GM19455 (cell line): Measurements from ENCODE around the gene ABCC4.
"Not testable (repeated sequence)": the region's sequence is repeated elsewhere in the genome, so short reads cannot be mapped to it uniquely, and the experiment has no call there.

ENCODE experiments used
- ATAC-seq: cut with Tn5 transposase; IDR thresholded peaks from one replicate; pipeline ENCODE4 v1.9.1; 2021; ENCODE audit not compliant: unreplicated experiment

Gene ABCC4

GRCh38 chr13:95300625-95301182, 547 bp downstream of the ABCC4 start:
- ATAC-seq: peak; percentile 49

DNA sequence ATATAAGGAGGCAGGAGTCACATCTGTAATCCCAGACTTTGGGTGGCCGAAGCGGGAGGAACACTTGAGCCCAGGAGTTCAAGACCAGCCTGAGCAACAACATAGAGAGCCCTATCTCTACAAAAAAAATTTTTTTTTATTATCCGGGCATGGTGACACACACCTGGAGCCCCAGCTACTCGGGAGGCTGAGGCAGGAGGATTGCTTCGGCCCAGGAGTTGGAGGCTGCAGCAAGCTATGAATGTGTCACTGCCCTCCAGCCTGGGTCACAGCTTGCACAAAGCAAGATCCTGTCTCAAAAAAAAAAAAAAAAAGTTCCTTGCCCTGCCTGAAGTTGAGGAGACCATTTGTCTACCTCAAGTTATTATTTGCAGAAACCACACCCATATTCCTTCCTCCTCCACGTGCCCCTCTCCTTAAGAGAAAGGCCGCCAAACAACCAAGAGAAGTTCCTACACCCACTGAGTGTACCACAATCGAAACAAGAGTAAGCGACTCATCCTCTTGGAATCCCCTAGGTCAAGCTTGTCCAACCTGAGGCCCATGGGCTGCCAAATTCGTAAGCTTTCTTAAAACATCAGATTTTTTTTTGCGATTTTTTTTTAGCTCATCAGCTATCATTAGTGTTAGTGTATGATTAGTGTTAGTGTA, 2.2 kb downstream of the ABCC4 start:
- ATAC-seq: no peak

- no peak for ATAC-seq
These were observed 2.9 kb downstream of the ABCC4 start for GRCh38 chr13:95298169-95298965.

GRCh38 chr13:95296326-95296925, 4.8 kb downstream of the ABCC4 start:
- no peak for ATAC-seq

DNA sequence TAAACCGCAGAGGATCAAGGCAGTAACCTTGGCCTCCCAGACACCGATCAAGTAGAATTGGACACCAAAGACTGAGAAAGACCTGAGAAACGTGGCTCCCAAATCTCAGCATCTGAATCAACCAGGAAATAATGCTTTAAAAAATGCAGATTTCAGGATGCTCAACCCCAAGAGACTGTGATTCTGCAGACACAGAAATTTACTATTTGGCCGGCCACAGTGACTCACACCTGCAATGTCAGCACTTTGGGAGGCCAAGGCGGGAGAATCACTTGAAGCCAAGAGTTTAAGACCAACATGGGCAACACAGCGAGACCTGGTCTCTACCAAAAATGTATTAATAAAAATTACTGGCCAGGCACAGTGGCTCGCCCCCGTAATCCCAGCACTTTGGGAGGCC, 6.2 kb downstream of the ABCC4 start:
- ATAC-seq: no peak

DNA sequence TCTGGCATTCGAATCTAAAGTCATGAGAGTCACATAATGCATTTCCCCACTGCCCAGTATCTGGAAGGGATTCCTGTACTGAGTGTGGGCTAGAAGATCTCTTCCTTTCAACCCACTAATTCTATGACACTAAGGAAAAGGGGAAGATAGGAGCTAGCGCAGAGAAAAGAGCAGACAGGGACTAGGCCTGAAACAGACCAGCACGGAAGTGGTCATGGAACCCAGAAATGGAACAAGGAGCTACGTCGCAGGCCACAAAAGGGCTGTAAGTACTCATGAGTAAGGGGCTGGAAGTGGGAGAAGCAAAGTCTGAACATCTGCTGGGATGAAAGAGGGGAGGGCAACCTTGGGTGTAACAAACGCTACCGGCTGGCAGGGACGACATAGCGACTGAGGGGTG, 8.6 kb downstream of the ABCC4 start:
- no peak for ATAC-seq

- not testable (repeated sequence) for ATAC-seq
These were observed 11.3 kb downstream of the ABCC4 start for GRCh38 chr13:95289901-95290300.

DNA sequence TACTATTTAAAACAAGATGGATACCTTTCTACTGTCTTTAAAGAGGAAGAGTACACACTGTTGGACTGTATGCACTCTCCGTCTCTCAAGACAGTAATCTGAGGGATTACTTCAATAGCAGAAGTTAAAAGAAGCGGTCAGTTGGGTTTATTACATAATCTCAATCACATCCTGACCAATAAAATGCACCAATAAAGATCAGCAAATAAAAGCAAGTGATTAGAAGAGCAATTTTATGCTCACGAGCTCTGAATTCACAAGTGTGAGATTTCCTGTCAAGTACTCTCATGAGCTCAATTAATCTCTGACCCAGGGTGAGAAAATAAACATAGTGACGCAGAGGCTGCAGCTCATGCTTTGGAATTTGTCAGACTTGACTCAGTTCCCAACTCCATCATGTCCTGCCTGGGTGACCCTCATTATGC, 12.2 kb downstream of the ABCC4 start:
- ATAC-seq: no peak

DNA sequence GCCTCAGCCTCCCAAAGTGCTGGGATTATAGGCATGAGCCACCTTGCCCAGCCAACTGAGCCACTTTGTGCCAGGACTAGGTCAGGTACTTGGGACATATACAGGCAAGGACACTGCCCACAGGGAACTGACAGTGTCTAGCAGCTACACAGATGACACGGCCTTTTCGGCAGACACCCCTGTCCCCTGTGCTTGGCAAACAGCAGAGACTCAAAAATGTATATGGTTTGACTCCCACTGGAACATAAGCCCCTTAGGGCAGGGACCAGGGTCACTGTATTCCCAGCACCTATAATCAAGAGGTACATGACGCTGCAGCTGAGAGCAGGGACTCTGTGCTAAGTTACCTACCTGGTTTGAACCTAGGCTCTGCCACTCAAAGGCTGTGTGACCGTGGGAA, 16.8 kb downstream of the ABCC4 start:
- ATAC-seq: no peak

- no peak for ATAC-seq
These were observed 22.2 kb downstream of the ABCC4 start for GRCh38 chr13:95279016-95279415.

GRCh38 chr13:95276037-95276505, 25.2 kb downstream of the ABCC4 start:
- ATAC-seq: no peak

GRCh38 chr13:95275322-95276036, 25.8 kb downstream of the ABCC4 start:
- ATAC-seq: no peak

DNA sequence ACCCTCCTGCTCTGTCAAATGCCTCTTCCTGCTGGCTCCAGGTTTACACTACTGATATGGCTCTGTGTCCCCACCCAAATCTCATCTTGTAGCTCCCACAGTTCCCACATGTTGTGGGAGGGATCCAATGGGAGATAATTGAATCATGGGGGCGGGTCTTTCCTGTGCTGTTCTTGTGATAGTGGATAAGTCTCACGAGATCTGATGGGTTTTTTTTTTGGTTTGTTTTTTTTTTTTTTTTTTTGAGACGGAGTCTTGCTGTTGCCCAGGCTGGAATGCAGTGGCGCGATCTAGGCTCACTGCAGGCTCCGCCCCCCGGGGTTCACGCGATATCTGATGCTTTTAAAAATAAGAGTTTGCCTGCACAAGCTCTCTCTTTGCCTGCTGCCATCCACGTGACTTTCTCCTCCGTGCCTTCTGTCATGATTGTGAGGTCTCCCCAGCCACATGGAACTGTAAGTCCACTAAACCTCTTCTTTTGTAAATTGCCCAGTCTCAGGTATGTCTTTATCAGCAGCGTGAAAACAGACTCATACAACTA, 27.6 kb downstream of the ABCC4 start:
- not testable (repeated sequence) for ATAC-seq

DNA sequence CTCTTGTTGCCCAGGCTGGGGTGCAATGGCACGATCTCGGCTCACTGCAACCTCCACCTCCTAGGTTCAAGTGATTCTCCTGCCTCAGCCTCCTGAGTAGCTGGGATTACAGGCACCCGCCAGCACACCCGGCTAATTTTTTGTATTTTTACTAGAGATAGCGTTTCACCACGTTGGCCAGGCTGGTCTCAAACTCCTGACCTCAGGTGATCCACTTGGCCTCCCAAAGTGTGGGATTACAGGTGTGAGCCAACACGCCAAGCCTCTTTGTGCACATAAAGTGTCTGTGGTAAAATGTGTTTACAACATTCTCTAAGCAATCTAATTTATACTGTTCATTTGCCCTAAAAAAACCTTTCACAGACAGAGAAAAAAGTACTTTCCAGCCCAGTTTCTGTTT, 29.2 kb downstream of the ABCC4 start:
- ATAC-seq: not testable (repeated sequence)

DNA sequence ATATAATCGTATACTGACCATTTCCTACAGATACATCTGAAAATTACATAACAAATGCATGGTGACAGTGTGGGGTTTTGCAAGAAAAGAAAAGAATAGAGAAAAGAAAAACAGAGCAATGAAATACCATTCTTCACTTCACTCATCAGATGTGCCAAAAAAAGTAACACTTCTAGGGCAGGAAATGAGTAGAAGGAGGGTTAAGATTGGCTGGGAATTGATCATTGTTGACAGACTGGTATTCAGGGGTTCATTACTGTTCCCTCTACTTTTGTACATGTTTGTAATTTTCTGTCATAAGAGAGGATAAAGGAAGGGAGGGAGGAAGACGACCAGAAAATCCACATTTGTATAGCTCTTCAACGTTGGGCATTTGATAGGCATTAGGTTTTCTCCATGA, 31.5 kb downstream of the ABCC4 start:
- no peak for ATAC-seq

GRCh38 chr13:95268343-95269065, 32.7 kb downstream of the ABCC4 start:
- ATAC-seq: not testable (repeated sequence)

DNA sequence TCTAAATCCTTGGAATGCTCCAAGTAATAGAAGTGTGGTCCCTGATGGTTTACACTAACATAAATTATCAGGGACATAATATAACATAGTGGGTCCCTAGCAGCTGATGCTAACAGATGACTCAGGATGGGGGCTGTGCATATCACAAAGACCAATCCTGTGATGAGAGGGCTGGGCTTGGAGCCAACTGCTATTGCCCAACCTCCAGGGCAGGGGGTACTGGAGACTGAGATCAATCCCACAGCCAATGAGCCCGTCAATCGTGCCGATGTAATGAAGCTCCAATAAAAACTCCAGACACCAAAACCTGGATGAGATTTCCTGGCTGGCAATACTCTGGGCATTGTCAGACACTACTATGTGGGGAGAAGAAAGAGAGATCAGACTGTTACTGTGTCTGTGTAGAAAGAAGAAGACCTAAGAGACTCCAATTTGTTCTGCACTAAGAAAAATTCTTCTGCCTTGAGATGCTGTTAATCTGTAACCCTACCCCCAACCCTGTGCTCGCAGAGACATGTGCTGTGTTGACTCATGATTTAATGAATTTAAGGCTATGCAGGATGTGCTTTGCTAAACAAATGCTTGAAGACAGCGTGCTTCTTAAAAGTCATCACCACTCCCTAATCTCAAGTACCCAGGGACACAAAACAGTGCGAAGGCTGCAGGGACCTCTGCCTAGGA, 33.4 kb downstream of the ABCC4 start:
- ATAC-seq: no peak

- no peak for ATAC-seq
These were observed 37.0 kb downstream of the ABCC4 start for GRCh38 chr13:95264225-95264624.

DNA sequence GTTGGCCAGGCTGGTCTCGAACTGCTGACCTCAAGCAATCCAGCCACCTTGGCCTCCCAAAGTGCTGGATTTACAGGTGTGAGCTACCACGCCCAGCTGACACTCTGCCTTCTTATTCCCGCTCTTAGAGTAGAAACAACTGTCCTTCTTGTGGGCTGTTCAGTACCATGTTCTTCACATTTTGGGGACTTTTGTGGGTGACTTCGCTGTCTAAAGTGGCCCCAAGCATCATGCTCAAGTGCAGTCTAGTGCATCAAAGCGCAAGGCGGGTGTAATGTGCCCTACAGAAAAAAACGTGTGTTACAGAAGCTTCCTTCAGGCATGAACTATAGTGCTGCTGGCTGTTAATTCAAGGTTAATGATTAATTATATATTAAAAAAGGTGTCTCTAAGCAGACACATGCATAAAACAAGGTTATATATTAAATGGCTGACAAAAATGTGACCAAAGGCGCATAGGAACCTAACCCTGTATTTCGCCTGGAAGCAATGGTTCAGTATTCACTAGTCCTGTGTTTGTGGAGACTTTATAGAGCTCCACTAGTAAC, 38.3 kb downstream of the ABCC4 start:
- ATAC-seq: no peak
